ENCODE measurements around the gene TNFRSF11A. TPM values are rescaled to one million over a fixed set of nuclear protein-coding genes. Genes with fewer than 3 reads are reported as not detected.

Gene TNFRSF11A
- total RNA-seq, 1 experiment from 2014 or later = 3.2 TPM

DNA sequence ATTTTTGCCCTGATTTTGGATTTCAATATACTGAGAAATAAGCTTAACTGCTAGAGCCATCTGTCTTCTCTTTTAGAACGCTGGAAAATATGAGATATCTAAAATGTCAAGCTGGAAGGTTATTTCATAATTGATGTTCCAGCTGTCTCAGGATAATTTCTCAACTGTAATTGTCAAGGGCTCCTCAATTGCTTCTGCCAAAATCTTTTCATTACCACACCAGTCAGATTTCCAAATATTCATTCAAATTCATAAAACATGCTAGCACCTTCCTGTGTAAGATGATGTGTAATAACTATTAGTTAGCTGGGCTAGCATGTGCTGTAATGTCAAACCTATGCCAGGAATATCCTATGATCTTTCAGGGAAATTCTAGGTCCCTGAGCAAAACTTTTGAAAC is 88.1 kb downstream of the TNFRSF11A start:
- Histone ChIP-seq H3K27me3 (ENCODE audit: insufficient read depth, low read length) (no peaks in the 10 kb centered on the region), H3K4me3 (replicated peaks in 1 of 2; ENCODE audit: low read depth in 1 of 2, low read length in 2 of 2) (no peak overlapping the region), H3K36me3 (ENCODE audit: control insufficient read depth in 1 of 2, insufficient read depth in 2 of 2, low read length in 2 of 2) (no peaks in the 10 kb centered on the region), H3K9ac (ENCODE audit: low read length) (no peak overlapping the region), H3K79me2 (ENCODE audit: insufficient read depth, low read length) (no peaks in the 10 kb centered on the region), H3K4me2 (ENCODE audit: low read length) (no peak overlapping the region), H3K4me1 (ENCODE audit: control insufficient read depth in 1 of 2, insufficient read depth in 2 of 2, low read length in 2 of 2) (peaks cover 0 to 6% of the 10 kb centered on the region in 2 experiments; a peak in 1 of 4 replicates), H3K9me2 (ENCODE audit: insufficient read depth) (no peaks in the 10 kb centered on the region), H3K27ac (ENCODE audit: low read depth, low read length) (no peak overlapping the region), H3K9me3 (ENCODE audit: control insufficient read depth in 1 of 2, insufficient read depth in 1 of 2, low read depth in 1 of 2, low read length in 2 of 2) (no peaks in the 10 kb centered on the region), H2AFZ (ENCODE audit: low read depth, low read length, poor library complexity, severe bottlenecking) (no peak overlapping the region), H4K20me1 (ENCODE audit: insufficient read depth) (no peaks in the 10 kb centered on the region)
- ChIA-PET CTCF (no interaction called here), RAD21 (ENCODE audit: low non-redundant PET in 1 of 2, low total read pairs in 2 of 2, uncharacterized antibody in 2 of 2, unreplicated experiment in 2 of 2) (no interaction called here), POLR2A (no interaction called here)
- no peak for TF ChIP-seq ELF1 (IDR thresholded peaks at IDR 0.05; ENCODE audit: borderline replicate concordance, low read depth)
- TF ChIP-seq YY1 (IDR thresholded peaks at IDR 0.05; ENCODE audit: extremely low read depth, insufficient replicate concordance, low read depth, low read length) = no peak
- TF ChIP-seq, protein P1, sequence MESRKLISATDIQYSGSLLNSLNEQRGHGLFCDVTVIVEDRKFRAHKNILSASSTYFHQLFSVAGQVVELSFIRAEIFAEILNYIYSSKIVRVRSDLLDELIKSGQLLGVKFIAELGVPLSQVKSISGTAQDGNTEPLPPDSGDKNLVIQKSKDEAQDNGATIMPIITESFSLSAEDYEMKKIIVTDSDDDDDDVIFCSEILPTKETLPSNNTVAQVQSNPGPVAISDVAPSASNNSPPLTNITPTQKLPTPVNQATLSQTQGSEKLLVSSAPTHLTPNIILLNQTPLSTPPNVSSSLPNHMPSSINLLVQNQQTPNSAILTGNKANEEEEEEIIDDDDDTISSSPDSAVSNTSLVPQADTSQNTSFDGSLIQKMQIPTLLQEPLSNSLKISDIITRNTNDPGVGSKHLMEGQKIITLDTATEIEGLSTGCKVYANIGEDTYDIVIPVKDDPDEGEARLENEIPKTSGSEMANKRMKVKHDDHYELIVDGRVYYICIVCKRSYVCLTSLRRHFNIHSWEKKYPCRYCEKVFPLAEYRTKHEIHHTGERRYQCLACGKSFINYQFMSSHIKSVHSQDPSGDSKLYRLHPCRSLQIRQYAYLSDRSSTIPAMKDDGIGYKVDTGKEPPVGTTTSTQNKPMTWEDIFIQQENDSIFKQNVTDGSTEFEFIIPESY (IDR thresholded peaks at IDR 0.05; ENCODE audit: extremely low read depth, insufficient replicate concordance, low read length) = no peak
- TF ChIP-seq RAD21 (IDR thresholded peaks at IDR 0.05; ENCODE audit: low read depth) = no peak
- TF ChIP-seq, protein P2, sequence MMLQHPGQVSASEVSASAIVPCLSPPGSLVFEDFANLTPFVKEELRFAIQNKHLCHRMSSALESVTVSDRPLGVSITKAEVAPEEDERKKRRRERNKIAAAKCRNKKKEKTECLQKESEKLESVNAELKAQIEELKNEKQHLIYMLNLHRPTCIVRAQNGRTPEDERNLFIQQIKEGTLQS (IDR thresholded peaks at IDR 0.05) = no peak
- TF ChIP-seq SP1 (IDR thresholded peaks at IDR 0.05; ENCODE audit: low read depth) = no peak
- TF ChIP-seq SIN3A (IDR thresholded peaks at IDR 0.05; ENCODE audit: low read depth) = no peak
- no peak for TF ChIP-seq ZFX (IDR thresholded peaks at IDR 0.05)
- TF ChIP-seq CBX3 (IDR thresholded peaks at IDR 0.05; ENCODE audit: low read depth) = no peak
- no peak for TF ChIP-seq SRF (IDR thresholded peaks at IDR 0.05; ENCODE audit: low read depth)
- intact Hi-C loops (cut with micrococcal nuclease) = no loop called here
- ATAC-seq = no peak
- no TSS peak for BruUV-seq (replicated peaks)
- no peak for DNase-seq (ENCODE audit: low read depth, low spot score)

Data from HCT116 (cell line).